HepG2 (cell line): ENCODE results near the gene UNC13D. TPM values are rescaled to one million over a fixed set of nuclear protein-coding genes. Genes with fewer than 3 reads are reported as not detected.

ENCODE experiments used
- ATM ChIP-seq: fragments of 450-650 bp; IDR thresholded peaks from 2 replicates; pipeline ENCODE4 v1.7.1; 2017; ENCODE audit warnings: mild to moderate bottlenecking, borderline replicate concordance
- CBX5 ChIP-seq: sonication (generic); formaldehyde crosslinking; IDR thresholded peaks from 2 replicates; pipeline ENCODE4 v1.4.0; 2020; ENCODE audit warnings: missing genetic modification reagents, borderline replicate concordance
- FOXO1 ChIP-seq: sonication (generic); formaldehyde crosslinking; IDR thresholded peaks from 2 replicates; pipeline ENCODE4 v1.4.0; 2020; ENCODE audit warnings: missing genetic modification reagents
- GFI1 ChIP-seq: sonication (generic); formaldehyde crosslinking; IDR thresholded peaks from 2 replicates; pipeline ENCODE4 v1.5.0; 2020; ENCODE audit warnings: missing genetic modification reagents, mild to moderate bottlenecking, borderline replicate concordance
- HNF4A ChIP-seq: sonication (generic); formaldehyde crosslinking; IDR thresholded peaks from 2 replicates; pipeline ENCODE4 v1.4.0; 2020; ENCODE audit warnings: missing genetic modification reagents
- IRF9 ChIP-seq: sonication (generic); formaldehyde crosslinking; IDR thresholded peaks from 2 replicates; pipeline ENCODE4 v1.8.0; 2022; ENCODE audit warnings: missing genetic modification reagents, mild to moderate bottlenecking, borderline replicate concordance
- RXRB ChIP-seq: IDR thresholded peaks from 2 replicates; pipeline ENCODE4 v1.6.1; 2016; ENCODE audit warnings: borderline replicate concordance, missing genetic modification reagents, missing compliant biosample characterization
- ZIK1 ChIP-seq: sonication (generic); formaldehyde crosslinking; IDR thresholded peaks from 2 replicates; pipeline ENCODE4 v1.5.0; 2020; ENCODE audit warnings: mild to moderate bottlenecking, low read depth, missing genetic modification reagents, borderline replicate concordance
- ZNF205 ChIP-seq: IDR thresholded peaks from 2 replicates; pipeline ENCODE4 v1.6.1; 2018; ENCODE audit warnings: missing biosample characterization, missing genetic modification reagents
- ZNF317 ChIP-seq: sonication (generic); formaldehyde crosslinking; IDR thresholded peaks from 2 replicates; pipeline ENCODE4 v1.5.0; 2020; ENCODE audit warnings: mild to moderate bottlenecking, missing genetic modification reagents
- ZNF34 ChIP-seq: sonication (generic); formaldehyde crosslinking; IDR thresholded peaks from 2 replicates; pipeline ENCODE4 v1.4.0; 2020; ENCODE audit warnings: mild to moderate bottlenecking, missing genetic modification reagents, borderline replicate concordance
- ZNF552 ChIP-seq: sonication (generic); formaldehyde crosslinking; IDR thresholded peaks from 2 replicates; pipeline ENCODE4 v1.9.0; 2022; ENCODE audit warnings: missing genetic modification reagents, mild to moderate bottlenecking, borderline replicate concordance
- ZNF691 ChIP-seq: sonication (generic); formaldehyde crosslinking; IDR thresholded peaks from 2 replicates; pipeline ENCODE4 v1.4.0; 2020; ENCODE audit warnings: missing genetic modification reagents, low read depth, mild to moderate bottlenecking, borderline replicate concordance
- ZSCAN31 ChIP-seq: sonication (generic); formaldehyde crosslinking; IDR thresholded peaks from 2 replicates; pipeline ENCODE4 v1.5.0; 2020; ENCODE audit warnings: low read depth, mild to moderate bottlenecking, missing genetic modification reagents
- polyA plus RNA-seq, 8 experiments: library from polyadenylated mRNA; depleted of rRNA in 3 of 8; stranded (reverse) in 7 of 8; unstranded in 1 of 8; fragments of >200 nt; fragmentation: Illumina TruSeq in 4 of 8; extraction: Trizol in 4 of 8; gene quantifications; 2 replicates each; pipeline versions ENCODE4 v1.2.1 to v1.2.3, GENCODE V29; 2011 to 2016; ENCODE audit warnings: low read depth in 4 of 8, missing spikeins in 1 of 8, mixed read lengths in 1 of 8; ENCODE audit not compliant: insufficient read depth in 1 of 8
- total RNA-seq, 5 experiments: library from RNA; depleted of rRNA; stranded (reverse); fragments of >200 nt; fragmentation: Illumina TruSeq; extraction: Trizol; gene quantifications; 2 replicates each; pipeline ENCODE4 v1.2.3, GENCODE V29; 2016; ENCODE audit warnings: low read depth in 1 of 5
- TF ChIP-seq, protein P1 (sequence below): IDR thresholded peaks from 2 replicates; pipeline ENCODE4 v1.6.1; 2016; ENCODE audit warnings: control low read depth
- TF ChIP-seq, protein P2 (sequence below): fragments of 450-650 bp; IDR thresholded peaks from 2 replicates; pipeline ENCODE4 v1.6.1; 2017
- TF ChIP-seq, protein P3 (sequence below): sonication (generic); formaldehyde crosslinking; IDR thresholded peaks from 2 replicates; pipeline ENCODE4 v1.8.0; 2022; ENCODE audit warnings: mild to moderate bottlenecking, missing genetic modification reagents, borderline replicate concordance
- TF ChIP-seq, protein P4 (sequence below): sonication (generic); formaldehyde crosslinking; IDR thresholded peaks from 2 replicates; pipeline ENCODE4 v1.4.0; 2020; ENCODE audit warnings: missing genetic modification reagents

UNC13D gene
- total and polyA plus RNA-seq, 2 of the 13 experiments (the other 11 are each of a cell fraction or from before 2014, with no cell fraction given), result 29.7 to 42.7 TPM

GRCh38 chr17:75843577-75844529 lies at the start of gene UNC13D (continued):
- no peak for TF ChIP-seq ZNF552
- no peak for TF ChIP-seq ZNF205 (CRISPR knock-in tag)
- TF ChIP-seq ZSCAN31, result peak; percentile 66; the same call in 1 of the 2 replicates
- TF ChIP-seq ZNF691 (CRISPR knock-in tag), result peak; percentile 10; the same call in 1 of the 2 replicates
- TF ChIP-seq ATM, result no peak
- no peak for TF ChIP-seq ZIK1 (CRISPR knock-in tag)
- TF ChIP-seq, protein P1, sequence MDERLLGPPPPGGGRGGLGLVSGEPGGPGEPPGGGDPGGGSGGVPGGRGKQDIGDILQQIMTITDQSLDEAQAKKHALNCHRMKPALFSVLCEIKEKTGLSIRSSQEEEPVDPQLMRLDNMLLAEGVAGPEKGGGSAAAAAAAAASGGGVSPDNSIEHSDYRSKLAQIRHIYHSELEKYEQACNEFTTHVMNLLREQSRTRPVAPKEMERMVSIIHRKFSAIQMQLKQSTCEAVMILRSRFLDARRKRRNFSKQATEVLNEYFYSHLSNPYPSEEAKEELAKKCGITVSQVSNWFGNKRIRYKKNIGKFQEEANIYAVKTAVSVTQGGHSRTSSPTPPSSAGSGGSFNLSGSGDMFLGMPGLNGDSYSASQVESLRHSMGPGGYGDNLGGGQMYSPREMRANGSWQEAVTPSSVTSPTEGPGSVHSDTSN (CRISPR knock-in tag), result 0 out of 2 replicates have a peak, but pooled peaks have one; percentile 10
- no peak for TF ChIP-seq GFI1 (CRISPR knock-in tag)
- TF ChIP-seq, protein P2, sequence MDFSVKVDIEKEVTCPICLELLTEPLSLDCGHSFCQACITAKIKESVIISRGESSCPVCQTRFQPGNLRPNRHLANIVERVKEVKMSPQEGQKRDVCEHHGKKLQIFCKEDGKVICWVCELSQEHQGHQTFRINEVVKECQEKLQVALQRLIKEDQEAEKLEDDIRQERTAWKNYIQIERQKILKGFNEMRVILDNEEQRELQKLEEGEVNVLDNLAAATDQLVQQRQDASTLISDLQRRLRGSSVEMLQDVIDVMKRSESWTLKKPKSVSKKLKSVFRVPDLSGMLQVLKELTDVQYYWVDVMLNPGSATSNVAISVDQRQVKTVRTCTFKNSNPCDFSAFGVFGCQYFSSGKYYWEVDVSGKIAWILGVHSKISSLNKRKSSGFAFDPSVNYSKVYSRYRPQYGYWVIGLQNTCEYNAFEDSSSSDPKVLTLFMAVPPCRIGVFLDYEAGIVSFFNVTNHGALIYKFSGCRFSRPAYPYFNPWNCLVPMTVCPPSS, result no peak
- peak; percentile 13; the same call in 1 of the 2 replicates for TF ChIP-seq RXRB (CRISPR knock-in tag)
- no peak for TF ChIP-seq CBX5 (CRISPR knock-in tag)
- no peak for TF ChIP-seq HNF4A (CRISPR knock-in tag)
- peak; percentile 33; the same call in 1 of the 2 replicates for TF ChIP-seq FOXO1 (CRISPR knock-in tag)
- peak; percentile 38; the same call in 1 of the 2 replicates for TF ChIP-seq IRF9 (CRISPR knock-in tag)
- no peak for TF ChIP-seq ZNF34
- TF ChIP-seq, protein P3, sequence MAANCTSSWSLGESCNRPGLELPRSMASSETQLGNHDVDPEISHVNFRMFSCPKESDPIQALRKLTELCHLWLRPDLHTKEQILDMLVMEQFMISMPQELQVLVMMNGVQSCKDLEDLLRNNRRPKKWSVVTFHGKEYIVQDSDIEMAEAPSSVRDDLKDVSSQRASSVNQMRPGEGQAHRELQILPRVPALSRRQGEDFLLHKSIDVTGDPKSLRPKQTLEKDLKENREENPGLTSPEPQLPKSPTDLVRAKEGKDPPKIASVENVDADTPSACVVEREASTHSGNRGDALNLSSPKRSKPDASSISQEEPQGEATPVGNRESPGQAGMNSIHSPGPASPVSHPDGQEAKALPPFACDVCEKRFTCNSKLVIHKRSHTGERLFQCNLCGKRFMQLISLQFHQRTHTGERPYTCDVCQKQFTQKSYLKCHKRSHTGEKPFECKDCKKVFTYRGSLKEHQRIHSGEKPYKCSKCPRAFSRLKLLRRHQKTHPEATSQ (CRISPR knock-in tag), result no peak
- TF ChIP-seq, protein P4, sequence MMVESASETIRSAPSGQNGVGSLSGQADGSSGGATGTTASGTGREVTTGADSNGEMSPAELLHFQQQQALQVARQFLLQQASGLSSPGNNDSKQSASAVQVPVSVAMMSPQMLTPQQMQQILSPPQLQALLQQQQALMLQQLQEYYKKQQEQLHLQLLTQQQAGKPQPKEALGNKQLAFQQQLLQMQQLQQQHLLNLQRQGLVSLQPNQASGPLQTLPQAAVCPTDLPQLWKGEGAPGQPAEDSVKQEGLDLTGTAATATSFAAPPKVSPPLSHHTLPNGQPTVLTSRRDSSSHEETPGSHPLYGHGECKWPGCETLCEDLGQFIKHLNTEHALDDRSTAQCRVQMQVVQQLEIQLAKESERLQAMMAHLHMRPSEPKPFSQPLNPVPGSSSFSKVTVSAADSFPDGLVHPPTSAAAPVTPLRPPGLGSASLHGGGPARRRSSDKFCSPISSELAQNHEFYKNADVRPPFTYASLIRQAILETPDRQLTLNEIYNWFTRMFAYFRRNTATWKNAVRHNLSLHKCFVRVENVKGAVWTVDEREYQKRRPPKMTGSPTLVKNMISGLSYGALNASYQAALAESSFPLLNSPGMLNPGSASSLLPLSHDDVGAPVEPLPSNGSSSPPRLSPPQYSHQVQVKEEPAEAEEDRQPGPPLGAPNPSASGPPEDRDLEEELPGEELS (CRISPR knock-in tag), result peak; percentile 29; the same call in 1 of the 2 replicates
- TF ChIP-seq ZNF317, result no peak; the same call in 1 of the 2 replicates
